ENCODE data around the gene SPACA9.

Gene SPACA9

DNA sequence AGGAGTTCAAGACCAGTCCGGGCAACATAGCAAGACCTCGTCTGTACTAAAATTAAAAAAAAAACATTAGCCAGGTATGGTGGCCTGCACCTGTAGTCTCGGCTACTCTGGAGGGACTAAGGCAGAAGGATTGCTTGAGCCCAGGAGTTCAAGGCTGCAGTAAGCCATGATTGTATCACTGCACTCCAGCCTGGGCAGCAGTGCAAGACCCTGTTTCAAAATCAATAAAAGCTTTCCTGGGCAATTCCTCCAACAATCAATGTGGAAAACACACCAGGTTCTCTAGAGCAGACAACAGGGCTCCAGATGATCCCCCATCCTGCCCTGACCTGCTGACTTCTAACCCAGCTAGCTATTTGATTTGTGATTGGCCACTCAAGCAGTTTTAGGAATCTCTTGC is 1.8 kb upstream of the SPACA9 start:
- Histone ChIP-seq H3K27me3 (peaks cover 33% of the 10 kb centered on the region), H3K36me3 (no peaks in the 10 kb centered on the region), H3K9me3 (no peaks in the 10 kb centered on the region), H3K27ac (no peak overlapping the region), H3K4me1 (ENCODE audit: control insufficient read depth in 1 of 2, insufficient read depth in 1 of 2, low read depth in 1 of 2, low read length in 1 of 2) (peaks cover 12 to 19% of the 10 kb centered on the region in 2 experiments), H3K4me3 (ENCODE audit: low read depth in 1 of 2, low read length in 1 of 2) (no peak overlapping the region)
- TF ChIP-seq, protein P1, sequence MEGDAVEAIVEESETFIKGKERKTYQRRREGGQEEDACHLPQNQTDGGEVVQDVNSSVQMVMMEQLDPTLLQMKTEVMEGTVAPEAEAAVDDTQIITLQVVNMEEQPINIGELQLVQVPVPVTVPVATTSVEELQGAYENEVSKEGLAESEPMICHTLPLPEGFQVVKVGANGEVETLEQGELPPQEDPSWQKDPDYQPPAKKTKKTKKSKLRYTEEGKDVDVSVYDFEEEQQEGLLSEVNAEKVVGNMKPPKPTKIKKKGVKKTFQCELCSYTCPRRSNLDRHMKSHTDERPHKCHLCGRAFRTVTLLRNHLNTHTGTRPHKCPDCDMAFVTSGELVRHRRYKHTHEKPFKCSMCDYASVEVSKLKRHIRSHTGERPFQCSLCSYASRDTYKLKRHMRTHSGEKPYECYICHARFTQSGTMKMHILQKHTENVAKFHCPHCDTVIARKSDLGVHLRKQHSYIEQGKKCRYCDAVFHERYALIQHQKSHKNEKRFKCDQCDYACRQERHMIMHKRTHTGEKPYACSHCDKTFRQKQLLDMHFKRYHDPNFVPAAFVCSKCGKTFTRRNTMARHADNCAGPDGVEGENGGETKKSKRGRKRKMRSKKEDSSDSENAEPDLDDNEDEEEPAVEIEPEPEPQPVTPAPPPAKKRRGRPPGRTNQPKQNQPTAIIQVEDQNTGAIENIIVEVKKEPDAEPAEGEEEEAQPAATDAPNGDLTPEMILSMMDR (IDR thresholded peaks at IDR 0.05) = no peak

DNA sequence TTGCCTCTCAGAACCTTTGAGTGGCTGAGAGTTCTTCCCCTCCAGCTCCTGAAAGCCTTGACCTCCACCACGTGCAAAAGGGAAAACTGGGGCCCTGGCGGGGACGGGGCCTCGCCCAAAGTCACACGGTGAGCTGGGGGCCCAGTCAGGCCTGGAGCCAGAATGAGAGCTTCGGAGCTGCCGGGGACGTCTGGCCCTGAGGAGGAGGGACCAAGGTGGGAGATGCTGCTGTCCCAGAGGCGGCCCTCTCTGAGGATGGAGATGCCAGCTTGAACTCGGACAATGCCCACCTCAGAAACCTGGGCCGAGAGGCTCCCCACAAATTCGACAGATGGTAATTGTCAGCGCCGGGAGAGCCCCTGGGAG is 1.3 kb upstream of the SPACA9 start:
- peaks cover 33% of the 10 kb centered on the region for H3K27me3 ChIP-seq
- H3K9me3 ChIP-seq = no peaks in the 10 kb centered on the region
- TF ChIP-seq, protein P1 (IDR thresholded peaks at IDR 0.05) = no peak
- peaks cover 13 to 21% of the 10 kb centered on the region in 2 experiments for H3K4me1 ChIP-seq (ENCODE audit: control insufficient read depth in 1 of 2, insufficient read depth in 1 of 2, low read depth in 1 of 2, low read length in 1 of 2)
- H3K36me3 ChIP-seq = no peaks in the 10 kb centered on the region
- peak overlapping the region; percentile 77 to 86 for H3K4me3 ChIP-seq (ENCODE audit: low read depth in 1 of 2, low read length in 1 of 2)
- H3K27ac ChIP-seq = no peak overlapping the region

DNA sequence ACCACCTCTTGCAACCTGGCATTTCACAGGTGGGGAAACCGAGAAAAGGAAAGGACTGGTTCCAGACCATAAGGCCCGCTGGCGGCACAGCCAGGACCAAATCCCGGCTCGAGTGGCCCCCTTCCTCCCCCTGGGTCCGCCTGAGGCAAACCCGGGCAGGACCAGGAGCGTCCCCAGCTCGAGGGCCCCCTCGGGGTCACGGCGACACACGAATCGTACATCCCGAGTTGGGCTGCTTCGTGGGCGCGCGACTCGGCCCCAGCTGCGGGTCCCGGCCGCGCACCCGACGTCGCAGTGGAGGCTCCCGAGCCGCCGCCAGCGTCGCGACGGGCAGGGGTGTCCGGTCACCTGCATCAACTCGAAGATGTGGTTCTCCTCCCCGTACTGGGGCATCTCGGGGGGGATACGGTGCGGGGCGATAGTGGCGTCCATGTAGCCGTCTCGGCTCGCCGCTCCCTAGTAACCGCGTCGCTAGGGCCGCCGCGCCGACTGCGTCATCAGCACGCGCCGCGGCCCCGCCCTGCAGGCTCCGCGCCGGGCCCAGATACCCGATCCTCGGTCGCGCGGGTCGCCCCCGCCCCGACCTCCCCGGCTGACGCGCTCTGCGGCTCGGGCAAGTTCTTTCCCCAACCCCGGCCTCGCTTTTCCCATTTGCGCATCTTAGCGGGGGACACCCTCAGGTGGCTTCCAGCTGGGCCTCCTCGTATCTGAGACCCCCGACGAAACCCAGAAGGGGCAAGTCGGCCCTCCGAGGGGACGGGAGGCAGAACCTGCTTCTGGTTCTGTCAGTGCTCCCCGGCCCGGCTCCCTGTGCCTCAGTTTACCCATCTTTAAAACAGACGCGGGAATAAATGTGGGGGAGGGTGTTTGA is 639 bp upstream of the SPACA9 start, which contains the start of gene AK8:
TSS of gene AK8 (minus strand) at position 461 of the 871 bp plus-strand sequence. CDS start at position 432, 29 bp downstream.
- Histone ChIP-seq H3K36me3 (no peaks in the 10 kb centered on the region), H3K27ac (no peak within 1 kb of the TSS), H3K9me3 (no peaks in the 10 kb centered on the region), H3K4me3 (ENCODE audit: low read depth in 1 of 2, low read length in 1 of 2) (peak within 1 kb of the TSS; percentile 77 to 86), H3K27me3 (peaks cover 33% of the 10 kb centered on the region), H3K4me1 (ENCODE audit: control insufficient read depth in 1 of 2, insufficient read depth in 1 of 2, low read depth in 1 of 2, low read length in 1 of 2) (peaks cover 13 to 21% of the 10 kb centered on the region in 2 experiments)
- TF ChIP-seq, protein P1 (IDR thresholded peaks at IDR 0.05) = peak; percentile 12

DNA sequence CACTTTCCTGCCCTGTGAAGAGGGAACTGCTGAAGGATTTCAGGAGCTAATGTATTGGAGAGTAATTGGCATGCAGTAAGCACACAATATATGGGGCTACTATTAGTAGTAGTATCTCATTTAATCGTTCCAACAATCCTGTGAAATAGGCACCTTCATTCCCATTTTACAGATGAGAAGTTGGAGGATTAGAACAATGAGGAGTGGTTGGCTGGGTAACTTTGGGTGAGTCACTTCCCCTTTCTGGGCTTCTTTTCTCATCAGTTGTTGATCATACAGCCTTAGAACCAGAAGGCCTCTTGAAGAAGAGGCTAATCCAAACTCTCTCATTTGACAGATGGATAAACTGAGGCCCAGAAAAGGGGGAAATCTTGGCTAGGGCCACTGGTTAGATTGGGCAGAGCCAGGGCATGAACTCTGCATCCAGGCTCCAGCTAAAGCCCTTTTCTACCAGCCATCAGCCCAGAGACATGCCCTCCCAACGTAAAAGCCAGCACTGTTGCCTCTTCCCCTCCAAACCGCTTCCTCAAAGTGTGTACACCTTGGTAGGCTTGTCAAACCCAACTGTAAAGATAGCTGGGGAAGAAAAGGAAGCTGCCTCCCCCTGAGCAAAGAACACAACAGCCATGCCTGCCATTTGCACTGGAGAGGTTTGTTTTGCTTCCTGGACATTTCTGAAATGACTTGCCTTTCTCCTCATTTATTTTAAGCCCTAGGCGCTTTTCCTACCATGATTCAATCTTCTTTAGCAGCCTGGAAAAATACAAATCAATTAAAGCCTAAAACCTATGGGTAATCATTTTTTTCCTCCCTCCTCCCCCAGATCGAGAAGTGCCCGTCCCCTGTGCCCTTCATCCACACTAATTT is 992 bp downstream of the SPACA9 start:
- Histone ChIP-seq H3K4me3 (ENCODE audit: low read depth in 1 of 2, low read length in 1 of 2) (no peak overlapping the region), H3K9me3 (no peaks in the 10 kb centered on the region), H3K27ac (peak overlapping the region; percentile 50), H3K27me3 (peaks cover 33% of the 10 kb centered on the region), H3K36me3 (no peaks in the 10 kb centered on the region), H3K4me1 (ENCODE audit: control insufficient read depth in 1 of 2, insufficient read depth in 1 of 2, low read depth in 1 of 2, low read length in 1 of 2) (peaks cover 13 to 21% of the 10 kb centered on the region in 2 experiments)
- TF ChIP-seq, protein P1 (IDR thresholded peaks at IDR 0.05) = no peak

DNA sequence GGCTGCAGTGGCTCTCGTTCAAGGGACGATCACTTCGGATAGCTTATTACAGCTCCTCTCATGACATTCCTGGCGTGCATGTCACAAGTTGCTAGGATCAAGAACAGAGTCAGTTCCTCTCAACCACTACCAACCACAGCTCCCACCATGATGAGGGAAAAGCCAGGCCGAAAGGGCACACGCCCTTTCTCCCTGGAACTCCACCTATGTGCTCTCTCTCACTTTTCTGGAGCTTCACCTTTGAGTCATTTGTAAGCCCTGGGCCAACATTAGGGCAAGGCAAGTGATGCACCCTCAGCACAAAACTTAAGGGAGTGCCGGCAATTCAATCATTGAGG is 1.6 kb downstream of the SPACA9 start:
- TF ChIP-seq, protein P1 (IDR thresholded peaks at IDR 0.05) = no peak
- Histone ChIP-seq H3K9me3 (no peaks in the 10 kb centered on the region), H3K27me3 (peaks cover 33% of the 10 kb centered on the region), H3K4me3 (ENCODE audit: low read depth in 1 of 2, low read length in 1 of 2) (no peak overlapping the region), H3K4me1 (ENCODE audit: control insufficient read depth in 1 of 2, insufficient read depth in 1 of 2, low read depth in 1 of 2, low read length in 1 of 2) (peaks cover 13 to 21% of the 10 kb centered on the region in 2 experiments), H3K27ac (no peak overlapping the region), H3K36me3 (no peaks in the 10 kb centered on the region)
